Uterus (tissue), 2 donors: ENCODE measurements around the gene NEUROG3.

Experiments
- CTCF ChIP-seq, 4 experiments: fragments of 200-600 bp in 2 of 4; fragments of 450-650 bp in 2 of 4; sonication (generic) in 2 of 4; IDR thresholded peaks; one replicate each; pipeline ENCODE4 v1.5.1; 2016 to 2019; ENCODE audit warnings: antibody characterized with exemption in 4 of 4, mild to moderate bottlenecking in 2 of 4, moderate library complexity in 1 of 4
- POLR2A ChIP-seq, 2 donors: fragments of 450-650 bp; IDR thresholded peaks; one replicate each; pipeline ENCODE4 v1.6.1; 2016; ENCODE audit warnings: antibody characterized with exemption in 2 of 2, mild to moderate bottlenecking in 1 of 2, moderate library complexity in 1 of 2

GRCh38 chr10:69541463-69541862 lies 31.8 kb downstream of the NEUROG3 start:
- TF ChIP-seq CTCF (IDR thresholded peaks at IDR 0.05) = no peak
- TF ChIP-seq POLR2A (IDR thresholded peaks at IDR 0.05) = no peak
